ENCODE results near the gene GDF10. TPM values are rescaled to one million over a fixed set of nuclear protein-coding genes. Genes with fewer than 3 reads are reported as not detected.

GDF10 gene
- total RNA-seq, 1 experiment from 2014 or later = not detected

GRCh38 chr10:47289921-47290320 is 10.1 kb upstream of the GDF10 start:
- TF ChIP-seq CTCF (IDR thresholded peaks at IDR 0.05; ENCODE audit: unreplicated experiment) = no peak
- Mint-ChIP-seq H3K9me3 (ENCODE audit: low read depth, unreplicated experiment) (no peaks in the 10 kb centered on the region), H3K4me3 (ENCODE audit: low read depth, unreplicated experiment) (no peak overlapping the region), H3K4me1 (ENCODE audit: low read depth, unreplicated experiment) (no peaks in the 10 kb centered on the region), H3K27me3 (ENCODE audit: unreplicated experiment) (peaks cover 96% of the 10 kb centered on the region), H3K36me3 (ENCODE audit: insufficient read depth, unreplicated experiment) (no peaks in the 10 kb centered on the region), H3K27ac (ENCODE audit: unreplicated experiment) (no peak overlapping the region)
- DNase-seq = no peak
- CTCF ChIA-PET = no interaction called here
- BruUV-seq (replicated peaks) = no TSS peak
- intact Hi-C loops (cut with micrococcal nuclease; ENCODE audit: unreplicated experiment) = no loop called here

DNA sequence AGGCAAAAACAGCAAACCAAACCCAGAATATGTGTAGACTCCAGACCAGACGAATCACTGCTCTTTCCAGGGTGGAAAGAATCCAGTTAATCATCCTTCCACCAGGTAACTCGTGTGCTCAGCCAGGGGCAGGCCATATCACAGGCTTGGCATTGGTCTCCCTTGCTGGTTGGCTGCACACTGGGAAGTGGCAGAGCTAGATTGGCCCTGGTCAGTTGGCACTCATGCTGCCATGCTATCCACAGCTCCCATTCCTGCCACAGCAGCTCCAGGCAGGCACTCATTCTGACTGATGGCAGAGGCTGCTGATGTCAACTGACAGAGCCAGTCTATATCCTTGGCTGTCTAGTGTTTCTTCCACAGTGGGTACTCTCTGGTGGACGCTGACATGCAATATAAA is 9.7 kb upstream of the GDF10 start:
- Mint-ChIP-seq H3K4me3 (ENCODE audit: low read depth, unreplicated experiment) (no peak overlapping the region), H3K27ac (ENCODE audit: unreplicated experiment) (no peak overlapping the region), H3K4me1 (ENCODE audit: low read depth, unreplicated experiment) (no peaks in the 10 kb centered on the region), H3K9me3 (ENCODE audit: low read depth, unreplicated experiment) (no peaks in the 10 kb centered on the region), H3K27me3 (ENCODE audit: unreplicated experiment) (peaks cover 96% of the 10 kb centered on the region), H3K36me3 (ENCODE audit: insufficient read depth, unreplicated experiment) (no peaks in the 10 kb centered on the region)
- intact Hi-C loops (cut with micrococcal nuclease; ENCODE audit: unreplicated experiment) = no loop called here
- no peak for TF ChIP-seq CTCF (IDR thresholded peaks at IDR 0.05; ENCODE audit: unreplicated experiment)
- DNase-seq = no peak
- no TSS peak for BruUV-seq (replicated peaks)
- CTCF ChIA-PET = no interaction called here

GRCh38 chr10:47291682-47292081 is 8.3 kb upstream of the GDF10 start:
- no peak overlapping the region for H3K27ac Mint-ChIP-seq (ENCODE audit: unreplicated experiment)
- peaks cover 96% of the 10 kb centered on the region for H3K27me3 Mint-ChIP-seq (ENCODE audit: unreplicated experiment)
- no peaks in the 10 kb centered on the region for H3K36me3 Mint-ChIP-seq (ENCODE audit: insufficient read depth, unreplicated experiment)
- CTCF ChIA-PET = no interaction called here
- H3K4me1 Mint-ChIP-seq (ENCODE audit: low read depth, unreplicated experiment) = no peaks in the 10 kb centered on the region
- DNase-seq = no peak
- intact Hi-C loops (cut with micrococcal nuclease; ENCODE audit: unreplicated experiment) = no loop called here
- TF ChIP-seq CTCF (IDR thresholded peaks at IDR 0.05; ENCODE audit: unreplicated experiment) = no peak
- H3K4me3 Mint-ChIP-seq (ENCODE audit: low read depth, unreplicated experiment) = no peak overlapping the region
- no TSS peak for BruUV-seq (replicated peaks)
- no peaks in the 10 kb centered on the region for H3K9me3 Mint-ChIP-seq (ENCODE audit: low read depth, unreplicated experiment)

- no peak overlapping the region for H3K27ac Mint-ChIP-seq (ENCODE audit: unreplicated experiment)
- no peak overlapping the region for H3K4me3 Mint-ChIP-seq (ENCODE audit: low read depth, unreplicated experiment)
- peaks cover 92% of the 10 kb centered on the region for H3K27me3 Mint-ChIP-seq (ENCODE audit: unreplicated experiment)
- H3K36me3 Mint-ChIP-seq (ENCODE audit: insufficient read depth, unreplicated experiment) = no peaks in the 10 kb centered on the region
- DNase-seq = no peak
- no peak for TF ChIP-seq CTCF (IDR thresholded peaks at IDR 0.05; ENCODE audit: unreplicated experiment)
- no peaks in the 10 kb centered on the region for H3K4me1 Mint-ChIP-seq (ENCODE audit: low read depth, unreplicated experiment)
- CTCF ChIA-PET = no interaction called here
- BruUV-seq (replicated peaks) = no TSS peak
- no peaks in the 10 kb centered on the region for H3K9me3 Mint-ChIP-seq (ENCODE audit: low read depth, unreplicated experiment)
- intact Hi-C loops (cut with micrococcal nuclease; ENCODE audit: unreplicated experiment) = no loop called here
Observed at GRCh38 chr10:47294057-47294456, 5.9 kb upstream of the GDF10 start.

DNA sequence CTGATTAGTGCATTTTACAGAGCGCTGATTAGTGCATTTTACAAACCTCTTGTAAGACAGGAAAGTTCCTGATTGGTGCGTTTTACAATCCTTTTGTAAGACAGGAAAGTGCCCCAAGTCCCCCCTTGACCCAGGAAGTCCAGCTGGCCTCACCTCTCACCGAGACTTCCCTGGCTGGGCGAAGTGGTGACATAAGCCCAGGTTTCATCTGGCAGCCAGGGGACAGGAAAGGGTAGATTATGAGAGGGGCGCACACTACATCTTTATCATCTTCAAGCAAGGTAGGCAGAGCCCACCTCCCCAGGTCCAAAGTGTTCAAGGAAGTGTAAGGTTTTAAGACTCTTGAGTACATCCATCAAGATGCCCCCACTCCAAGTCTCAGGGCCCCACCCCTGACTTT is 5.5 kb upstream of the GDF10 start:
- H3K27ac Mint-ChIP-seq (ENCODE audit: unreplicated experiment) = no peak overlapping the region
- BruUV-seq (replicated peaks) = no TSS peak
- H3K27me3 Mint-ChIP-seq (ENCODE audit: unreplicated experiment) = peaks cover 88% of the 10 kb centered on the region
- intact Hi-C loops (cut with micrococcal nuclease; ENCODE audit: unreplicated experiment) = no loop called here
- no peak overlapping the region for H3K4me3 Mint-ChIP-seq (ENCODE audit: low read depth, unreplicated experiment)
- no peaks in the 10 kb centered on the region for H3K4me1 Mint-ChIP-seq (ENCODE audit: low read depth, unreplicated experiment)
- CTCF ChIA-PET = no interaction called here
- no peaks in the 10 kb centered on the region for H3K9me3 Mint-ChIP-seq (ENCODE audit: low read depth, unreplicated experiment)
- H3K36me3 Mint-ChIP-seq (ENCODE audit: insufficient read depth, unreplicated experiment) = no peaks in the 10 kb centered on the region
- TF ChIP-seq CTCF (IDR thresholded peaks at IDR 0.05; ENCODE audit: unreplicated experiment) = no peak
- no peak for DNase-seq

Measured in Calu3 (cell line).